ENCODE results near the gene DNAH3.
A peak's percentile ranks its signal among the peaks of the same experiment; 100 is the strongest.

The DNAH3 gene

GRCh38 chr16:20901068-20901435, 249.6 kb downstream of the DNAH3 start:
- peak overlapping the region; percentile 90 for H3K9ac ChIP-seq (ENCODE audit: low read length)
- H3K79me2 ChIP-seq (ENCODE audit: low read length), result peaks cover 42% of the 10 kb centered on the region
- peak overlapping the region; percentile 80 for H3K27ac ChIP-seq (ENCODE audit: low read length)
- H2AFZ ChIP-seq (ENCODE audit: low read depth, low read length), result peak overlapping the region; percentile 75; the same call in 1 of the 2 replicates
- H3K4me3 ChIP-seq (ENCODE audit: low read length), result peak overlapping the region; percentile 84
- peak overlapping the region; percentile 83 for H3K4me2 ChIP-seq (ENCODE audit: low read length)
- H3K9me3 ChIP-seq (ENCODE audit: insufficient read depth, low read length), result no peaks in the 10 kb centered on the region
- H3K27me3 ChIP-seq (ENCODE audit: low read depth, low read length), result peaks cover 24% of the 10 kb centered on the region
- peaks cover 38% of the 10 kb centered on the region for H3K4me1 ChIP-seq (ENCODE audit: low read length)
- TF ChIP-seq CTCF (IDR thresholded peaks at IDR 0.05; ENCODE audit: low read depth, low read length) (no peak), EZH2phosphoT487 (IDR thresholded peaks at IDR 0.05; ENCODE audit: low read depth) (no peak)
- H3K36me3 ChIP-seq (replicated peaks; ENCODE audit: low read depth, low read length), result peaks cover 21% of the 10 kb centered on the region
- peaks cover 40% of the 10 kb centered on the region for H4K20me1 ChIP-seq (ENCODE audit: insufficient read depth, low read length)

- Histone ChIP-seq H3K27me3 (ENCODE audit: low read depth, low read length) (peaks cover 18% of the 10 kb centered on the region), H3K4me3 (ENCODE audit: low read length) (peak within 1 kb of the TSS; percentile 84), H3K27ac (ENCODE audit: low read length) (peak within 1 kb of the TSS; percentile 80), H3K9ac (ENCODE audit: low read length) (peak within 1 kb of the TSS; percentile 90), H3K4me2 (ENCODE audit: low read length) (peak within 1 kb of the TSS; percentile 83), H3K9me3 (ENCODE audit: insufficient read depth, low read length) (no peaks in the 10 kb centered on the region), H2AFZ (ENCODE audit: low read depth, low read length) (peak within 1 kb of the TSS; percentile 75), H4K20me1 (ENCODE audit: insufficient read depth, low read length) (peaks cover 34% of the 10 kb centered on the region), H3K79me2 (ENCODE audit: low read length) (peaks cover 42% of the 10 kb centered on the region), H3K36me3 (replicated peaks; ENCODE audit: low read depth, low read length) (peaks cover 21% of the 10 kb centered on the region), H3K4me1 (ENCODE audit: low read length) (peaks cover 38% of the 10 kb centered on the region)
- TF ChIP-seq CTCF (IDR thresholded peaks at IDR 0.05; ENCODE audit: low read depth, low read length) (no peak), EZH2phosphoT487 (IDR thresholded peaks at IDR 0.05; ENCODE audit: low read depth) (no peak)
Measured at GRCh38 chr16:20900299-20901067, 250.2 kb downstream of the DNAH3 start, which contains the start of the genes DCUN1D3 and LYRM1. TSS of gene DCUN1D3 (minus strand) at chr16:20900358. CDS start at chr16:20862538, 37,820 bp downstream. TSS of gene LYRM1 (plus strand) at chr16:20900771. CDS start at chr16:20915556, 14,785 bp downstream.

GRCh38 chr16:20899477-20900298, 251.0 kb downstream of the DNAH3 start:
- Histone ChIP-seq H3K36me3 (replicated peaks; ENCODE audit: low read depth, low read length) (peaks cover 19% of the 10 kb centered on the region), H3K27me3 (ENCODE audit: low read depth, low read length) (peaks cover 11% of the 10 kb centered on the region; the same call in 1 of the 2 replicates), H2AFZ (ENCODE audit: low read depth, low read length) (no peak overlapping the region), H3K9me3 (ENCODE audit: insufficient read depth, low read length) (no peaks in the 10 kb centered on the region), H4K20me1 (ENCODE audit: insufficient read depth, low read length) (peaks cover 26% of the 10 kb centered on the region), H3K27ac (ENCODE audit: low read length) (peak overlapping the region; percentile 80; the same call in 1 of the 2 replicates), H3K4me3 (ENCODE audit: low read length) (peak overlapping the region; percentile 84), H3K4me2 (ENCODE audit: low read length) (peak overlapping the region; percentile 83), H3K4me1 (ENCODE audit: low read length) (peaks cover 32% of the 10 kb centered on the region), H3K79me2 (ENCODE audit: low read length) (peaks cover 38% of the 10 kb centered on the region), H3K9ac (ENCODE audit: low read length) (peak overlapping the region; percentile 90)
- TF ChIP-seq CTCF (IDR thresholded peaks at IDR 0.05; ENCODE audit: low read depth, low read length) (no peak), EZH2phosphoT487 (IDR thresholded peaks at IDR 0.05; ENCODE audit: low read depth) (no peak)

GRCh38 chr16:20899071-20899470, 251.6 kb downstream of the DNAH3 start:
- Histone ChIP-seq H3K4me1 (ENCODE audit: low read length) (peaks cover 26% of the 10 kb centered on the region), H3K27me3 (ENCODE audit: low read depth, low read length) (0 out of 2 replicates have a peak, but pooled peaks cover 11% of the 10 kb centered on the region), H3K79me2 (ENCODE audit: low read length) (peaks cover 36% of the 10 kb centered on the region)

More at GRCh38 chr16:20899071-20899470, 251.6 kb downstream of the DNAH3 start:
- H4K20me1 ChIP-seq (ENCODE audit: insufficient read depth, low read length), result peaks cover 22% of the 10 kb centered on the region
- H3K36me3 ChIP-seq (replicated peaks; ENCODE audit: low read depth, low read length), result peaks cover 19% of the 10 kb centered on the region
- TF ChIP-seq CTCF (IDR thresholded peaks at IDR 0.05; ENCODE audit: low read depth, low read length) (no peak), EZH2phosphoT487 (IDR thresholded peaks at IDR 0.05; ENCODE audit: low read depth) (no peak)
- H2AFZ ChIP-seq (ENCODE audit: low read depth, low read length), result no peak overlapping the region
- H3K4me3 ChIP-seq (ENCODE audit: low read length), result peak overlapping the region; percentile 84
- 0 out of 2 replicates have a peak overlapping the region, but pooled peaks have one; percentile 90 for H3K9ac ChIP-seq (ENCODE audit: low read length)
- no peak overlapping the region for H3K27ac ChIP-seq (ENCODE audit: low read length)
- H3K4me2 ChIP-seq (ENCODE audit: low read length), result peak overlapping the region; percentile 83
- no peaks in the 10 kb centered on the region for H3K9me3 ChIP-seq (ENCODE audit: insufficient read depth, low read length)
